Measurements from ENCODE around the gene B3GALT6.

- TF ChIP-seq EZH2 (IDR thresholded peaks at IDR 0.05) (no peak), POLR2AphosphoS5 (IDR thresholded peaks at IDR 0.05; ENCODE audit: borderline replicate concordance, low read depth, low read length) (no peak)
Observed at GRCh38 chr1:1225913-1226312, 6.1 kb upstream of the B3GALT6 start.

All from SK-N-MC (cell line).